HG03039 (cell line): ENCODE results near the gene AURKA.
"Not testable (repeated sequence)": the region's sequence is repeated elsewhere in the genome, so short reads cannot be mapped to it uniquely, and the experiment has no call there.

Experiments used
- ATAC-seq: cut with Tn5 transposase; IDR thresholded peaks from one replicate; pipeline ENCODE4 v1.9.1; 2021; ENCODE audit warnings: mild to moderate bottlenecking, moderate library complexity; ENCODE audit not compliant: unreplicated experiment

AURKA gene

DNA sequence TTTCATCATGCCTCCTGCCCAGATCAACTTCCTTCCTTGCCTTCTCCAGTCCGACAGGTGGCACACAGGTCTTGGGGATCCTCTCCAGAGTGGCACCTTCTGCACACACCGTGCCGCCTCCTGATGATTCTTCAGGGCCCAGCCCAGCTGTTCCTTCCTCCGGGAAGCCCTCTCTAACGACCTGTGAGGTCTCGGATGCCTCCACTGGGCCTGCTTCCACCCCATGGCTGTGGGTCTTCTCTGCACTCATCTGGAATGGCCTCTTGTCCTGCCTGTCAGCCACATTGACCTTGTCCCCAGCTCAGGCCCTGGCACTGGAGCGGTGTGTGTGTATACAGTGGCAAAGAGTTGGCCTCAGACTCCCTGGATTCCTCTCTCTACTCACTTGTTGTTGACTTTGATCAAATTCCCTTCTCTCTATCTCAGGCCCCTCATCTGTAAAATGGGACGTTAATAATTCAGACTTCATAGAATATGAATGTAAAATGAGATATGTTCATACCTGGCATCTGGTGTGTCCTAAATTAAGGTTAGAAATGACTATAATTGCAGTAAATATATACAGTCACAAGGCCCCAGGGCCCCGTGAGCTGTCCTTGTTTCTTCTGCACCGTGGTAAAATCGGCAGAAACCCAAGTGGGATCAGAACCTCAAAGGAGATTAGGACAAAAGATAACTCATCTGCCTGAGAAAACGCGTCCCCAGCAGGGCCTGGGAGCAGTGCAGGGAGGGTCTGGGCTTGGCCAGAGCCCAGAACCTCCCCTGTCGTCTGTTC is 31.7 kb downstream of the AURKA start:
- no peak for ATAC-seq

DNA sequence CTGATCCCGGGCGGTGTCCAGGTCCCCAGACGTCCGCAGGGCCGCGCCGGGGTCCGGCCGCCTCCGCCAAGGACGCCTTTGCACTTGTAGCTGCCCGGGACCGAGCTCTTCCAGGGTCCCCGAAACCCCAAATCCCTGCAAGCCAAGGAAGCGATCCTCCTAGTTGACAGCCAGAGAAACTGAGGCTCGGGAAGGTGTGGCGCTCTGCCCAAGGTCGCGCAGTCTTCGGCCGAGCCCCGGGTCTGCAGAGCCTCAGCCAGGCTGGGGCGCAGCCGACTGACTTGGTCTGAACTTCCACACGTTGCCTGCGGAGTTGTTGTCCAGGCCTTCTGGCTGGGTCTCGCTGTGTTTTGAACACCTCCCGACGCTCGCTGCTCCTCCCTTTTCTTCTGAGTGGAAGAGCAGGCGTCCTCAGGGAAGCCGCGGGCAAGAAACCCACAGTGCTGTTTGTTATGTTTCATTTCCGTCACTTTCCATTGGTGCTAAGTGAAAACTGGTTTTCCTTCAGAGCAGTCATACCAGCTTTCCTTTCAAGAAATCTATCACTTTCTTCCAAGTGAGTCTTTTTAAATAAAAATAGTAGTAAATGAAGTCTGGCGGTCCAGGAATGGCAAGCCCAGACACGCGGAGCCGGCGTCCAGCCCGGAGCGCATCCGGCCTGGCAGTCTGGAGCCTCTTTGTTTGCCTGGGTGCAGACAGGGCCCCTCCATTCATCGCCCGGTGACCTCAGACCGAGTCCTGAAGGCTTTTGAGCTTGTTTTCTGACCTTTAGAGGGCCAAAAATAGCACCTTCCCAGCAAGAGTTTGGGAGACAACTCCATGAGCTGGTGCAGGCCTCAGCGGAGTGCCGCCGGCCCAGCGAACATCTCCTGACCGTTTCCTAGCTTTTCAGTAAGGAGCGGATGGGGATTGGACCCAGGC is 32.5 kb downstream of the AURKA start:
- no peak for ATAC-seq

GRCh38 chr20:56358600-56359211 is 33.3 kb downstream of the AURKA start, which contains the start of gene FAM210B:
Gene FAM210B (plus strand): TSS chr20:56358974. CDS start chr20:56359006, 32 bp downstream.
- peak; percentile 97 for ATAC-seq

- no peak for ATAC-seq
Measured at GRCh38 chr20:56358070-56358469, 33.9 kb downstream of the AURKA start.

DNA sequence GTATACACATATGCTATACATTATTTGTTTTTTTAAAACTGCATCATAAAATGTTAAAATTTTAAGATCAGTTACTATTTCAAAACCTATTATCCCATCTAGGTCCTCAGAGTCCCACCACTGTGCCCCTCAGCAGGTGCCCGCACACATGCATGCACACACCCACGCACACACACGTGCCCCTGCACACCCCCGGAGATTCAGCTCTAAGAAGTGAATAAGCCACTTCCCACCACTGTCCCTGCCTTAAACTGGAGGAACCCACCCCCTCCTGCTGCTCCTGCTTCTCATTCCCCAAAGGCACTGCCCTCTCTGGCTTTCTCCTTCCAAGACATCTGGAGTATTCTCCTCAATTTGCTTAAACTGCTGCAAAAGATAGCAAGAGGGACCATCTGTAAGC is 38.7 kb downstream of the AURKA start:
- no peak for ATAC-seq

- no peak for ATAC-seq
Measured at GRCh38 chr20:56352345-56353055, 39.5 kb downstream of the AURKA start.

GRCh38 chr20:56350842-56351241 is 41.2 kb downstream of the AURKA start:
- no peak for ATAC-seq

DNA sequence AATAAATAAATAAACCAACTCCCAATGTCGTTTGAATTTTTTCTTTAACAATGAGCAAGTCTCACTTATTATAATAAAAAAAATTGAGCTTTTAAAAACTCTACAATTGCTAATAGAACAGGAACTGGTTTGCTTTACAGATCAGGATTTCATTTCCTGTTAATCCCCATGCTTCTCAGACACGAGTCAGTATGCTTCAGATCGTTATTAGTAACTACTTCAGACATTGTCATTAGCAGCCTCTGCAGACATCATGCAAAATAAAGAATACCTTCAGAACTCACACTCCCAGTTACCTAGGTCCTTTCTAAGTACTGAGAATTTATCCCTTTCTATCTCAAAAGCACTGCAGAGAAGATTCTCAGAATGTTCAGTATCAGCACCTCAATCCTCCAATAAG is 43.3 kb downstream of the AURKA start:
- ATAC-seq = no peak

GRCh38 chr20:56348305-56348693 is 43.7 kb downstream of the AURKA start:
- ATAC-seq = no peak

DNA sequence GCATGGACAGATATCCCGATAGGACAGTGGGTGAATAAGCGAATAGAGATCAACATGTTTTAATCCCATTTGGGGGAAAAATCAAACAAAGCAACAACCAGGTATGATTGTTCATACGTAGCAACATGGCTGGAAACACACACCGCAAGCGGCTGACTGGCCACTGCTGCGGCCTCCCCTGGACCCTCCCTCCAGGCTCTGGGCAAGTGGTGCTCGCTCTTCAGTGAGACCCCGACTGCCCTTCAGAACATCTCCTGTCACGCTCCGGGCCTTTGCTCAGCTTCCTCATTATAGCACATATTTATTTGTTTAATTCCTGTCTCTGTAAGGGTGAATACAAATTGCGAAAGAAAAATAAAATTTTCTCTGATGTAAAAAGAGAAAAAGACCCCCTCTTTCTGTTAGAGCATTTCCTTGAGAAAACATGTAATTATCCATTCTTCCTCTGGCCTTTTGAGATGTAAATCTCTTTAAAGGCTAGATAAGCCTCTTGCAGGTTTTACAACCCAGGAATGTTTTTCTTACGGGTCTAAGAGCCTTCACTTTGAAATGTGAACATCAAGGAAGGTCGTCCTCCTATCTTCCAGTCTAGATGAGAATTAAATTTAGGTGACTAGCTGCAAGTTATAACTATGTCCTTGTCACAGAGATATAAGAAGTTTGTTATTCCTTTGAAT is 44.2 kb downstream of the AURKA start:
- ATAC-seq = no peak

DNA sequence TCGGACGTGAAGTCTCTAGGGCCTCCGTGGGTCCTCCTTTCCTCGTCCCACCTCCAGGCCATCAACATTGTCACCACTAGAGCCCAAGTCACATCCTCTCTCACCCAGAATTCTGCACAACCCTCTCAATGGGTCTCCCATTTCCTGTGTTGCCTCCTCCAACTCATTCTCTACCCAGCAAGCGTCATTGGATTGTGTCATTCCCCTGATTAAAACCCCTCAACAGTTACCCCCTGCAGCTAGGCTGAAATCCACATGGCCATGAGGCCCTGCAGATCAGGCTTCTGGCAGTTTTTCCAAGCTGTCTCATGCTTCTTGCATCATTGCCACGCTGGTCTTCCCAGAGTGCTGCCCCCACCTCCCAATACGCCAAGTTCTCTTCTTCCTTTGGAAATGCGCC is 46.1 kb downstream of the AURKA start:
- no peak for ATAC-seq

DNA sequence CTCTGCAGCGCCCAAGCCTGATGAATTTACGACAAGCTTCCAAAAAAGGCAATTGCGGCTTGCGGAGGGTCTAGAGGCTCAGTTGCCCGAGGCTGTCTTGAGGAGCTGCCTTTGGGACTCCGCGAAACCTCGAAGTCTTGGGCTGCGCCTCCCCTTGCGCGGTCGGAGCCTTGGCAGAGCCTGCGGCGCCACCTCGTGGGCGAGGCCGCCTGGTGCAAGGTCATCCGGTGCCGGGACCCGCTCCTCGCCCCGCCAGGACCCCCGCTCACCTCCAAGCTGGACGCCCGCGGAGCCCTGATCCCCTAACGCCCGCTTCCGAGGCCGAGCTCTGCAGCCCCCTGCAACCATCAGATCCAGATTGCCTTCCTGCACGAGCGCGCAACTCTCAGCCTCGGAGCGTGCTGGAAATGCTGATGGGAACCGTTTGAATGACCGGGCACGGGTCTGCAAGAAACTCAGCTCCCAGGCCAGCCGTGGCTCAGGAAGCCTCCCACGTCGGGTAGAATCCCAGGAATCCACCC is 48.1 kb downstream of the AURKA start:
- ATAC-seq = peak; percentile 64

DNA sequence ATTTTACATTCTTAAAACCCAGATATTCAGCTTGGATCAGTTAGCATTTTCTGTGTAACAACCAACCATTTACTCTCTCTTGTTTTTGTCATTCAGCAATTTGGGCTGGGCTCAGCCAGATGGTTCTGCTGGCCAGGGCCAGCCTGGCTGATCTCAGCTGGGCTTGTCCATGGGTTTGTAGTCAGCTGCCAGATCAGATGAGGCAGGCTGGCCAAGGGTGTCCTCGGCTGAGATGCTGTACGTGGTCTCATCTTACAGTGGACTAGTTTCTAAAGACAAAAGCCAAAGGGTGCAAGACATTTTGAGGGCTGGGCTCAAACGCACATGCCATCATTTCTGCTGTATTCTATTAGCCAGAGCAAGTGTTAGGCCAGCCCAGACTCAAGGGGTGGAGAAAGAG is 49.2 kb downstream of the AURKA start:
- ATAC-seq = no peak

DNA sequence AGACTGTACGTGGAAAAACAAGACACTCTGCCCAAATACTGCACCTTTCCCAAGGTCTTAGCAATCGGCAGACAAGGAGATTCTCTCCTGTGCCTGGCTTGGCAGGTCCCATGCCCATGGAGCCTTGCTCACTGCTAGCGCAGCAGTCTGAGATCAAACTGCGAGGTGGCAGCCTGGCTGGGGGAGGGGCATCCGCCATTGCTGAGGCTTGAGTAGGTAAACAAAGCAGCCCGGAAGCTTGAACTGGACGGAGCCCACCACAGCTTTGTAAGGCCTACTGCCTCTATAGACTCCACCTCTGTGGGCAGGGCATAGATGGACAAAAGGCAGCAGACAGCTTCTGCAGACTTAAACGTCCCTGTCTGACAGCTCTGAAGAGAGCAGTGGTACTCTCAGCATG is 55.3 kb downstream of the AURKA start:
- not testable (repeated sequence) for ATAC-seq

DNA sequence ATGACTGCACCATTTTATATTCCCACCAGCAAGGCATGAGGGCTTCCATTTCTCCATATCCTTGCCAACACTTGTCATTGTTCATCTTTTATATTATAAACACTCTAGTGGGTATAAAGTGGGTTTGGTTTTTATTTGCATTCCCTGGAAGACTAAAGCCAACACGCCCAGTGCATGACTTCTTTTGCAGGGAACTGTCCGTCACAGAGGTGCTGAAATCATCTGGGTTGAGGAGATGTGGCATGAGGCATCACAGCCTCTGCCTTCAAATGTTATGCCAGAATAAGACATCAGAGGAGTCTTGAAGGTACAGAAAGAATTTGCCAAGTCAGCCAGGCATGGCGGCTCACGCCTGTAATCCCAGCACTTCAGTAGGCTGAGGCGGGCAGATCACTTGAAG is 63.2 kb downstream of the AURKA start:
- ATAC-seq = no peak

GRCh38 chr20:56324806-56325205 is 67.2 kb downstream of the AURKA start:
- no peak for ATAC-seq

DNA sequence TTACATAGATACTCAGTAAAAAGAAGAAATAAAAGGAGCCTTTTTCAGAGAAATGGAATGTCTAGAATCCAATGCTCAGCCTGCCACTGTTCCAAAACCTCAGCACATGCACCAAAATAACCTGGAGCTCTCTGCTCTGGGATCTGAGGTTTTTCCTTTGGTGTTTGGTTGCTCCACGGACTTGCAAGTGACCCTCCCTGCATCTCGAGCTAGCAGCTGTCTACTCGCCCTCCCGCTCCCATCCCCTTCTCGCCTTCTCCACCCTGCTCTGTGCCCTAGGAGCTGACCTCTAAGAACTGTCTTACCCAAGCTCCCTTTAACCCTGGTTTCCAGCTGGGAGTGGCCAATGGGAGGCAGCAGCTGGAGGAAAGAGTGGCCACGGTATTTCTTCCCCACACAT is 68.4 kb downstream of the AURKA start:
- ATAC-seq = no peak

- ATAC-seq = no peak
Measured at GRCh38 chr20:56323206-56323605, 68.8 kb downstream of the AURKA start.

DNA sequence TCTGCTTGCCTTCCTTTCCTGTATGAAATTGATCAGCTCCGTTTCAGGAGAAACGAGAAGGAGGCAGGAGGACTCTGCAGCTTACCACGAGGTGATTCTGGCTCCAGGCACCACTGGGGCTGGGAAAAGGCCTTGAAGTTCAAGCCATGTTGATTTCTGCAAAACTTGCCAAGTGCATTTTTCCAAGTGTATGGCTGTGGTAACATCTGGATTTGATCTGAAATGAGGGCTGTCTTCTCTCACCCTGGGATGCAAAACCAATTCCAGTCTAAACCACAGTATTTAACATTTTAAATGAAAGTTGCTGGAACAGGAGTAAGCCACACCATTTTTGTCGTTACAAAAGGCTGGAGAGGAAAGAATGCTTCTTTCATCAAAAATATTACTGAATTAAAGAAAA is 69.3 kb downstream of the AURKA start:
- ATAC-seq = no peak
